HG02973 (cell line): ENCODE results near the gene ACSL6.
A peak's percentile ranks its signal among the peaks of the same experiment; 100 is the strongest.

Experiments used
- ATAC-seq: cut with Tn5 transposase; IDR thresholded peaks from one replicate; pipeline ENCODE4 v1.9.1; 2021; ENCODE audit warnings: moderate library complexity; ENCODE audit not compliant: unreplicated experiment

ACSL6 gene

DNA sequence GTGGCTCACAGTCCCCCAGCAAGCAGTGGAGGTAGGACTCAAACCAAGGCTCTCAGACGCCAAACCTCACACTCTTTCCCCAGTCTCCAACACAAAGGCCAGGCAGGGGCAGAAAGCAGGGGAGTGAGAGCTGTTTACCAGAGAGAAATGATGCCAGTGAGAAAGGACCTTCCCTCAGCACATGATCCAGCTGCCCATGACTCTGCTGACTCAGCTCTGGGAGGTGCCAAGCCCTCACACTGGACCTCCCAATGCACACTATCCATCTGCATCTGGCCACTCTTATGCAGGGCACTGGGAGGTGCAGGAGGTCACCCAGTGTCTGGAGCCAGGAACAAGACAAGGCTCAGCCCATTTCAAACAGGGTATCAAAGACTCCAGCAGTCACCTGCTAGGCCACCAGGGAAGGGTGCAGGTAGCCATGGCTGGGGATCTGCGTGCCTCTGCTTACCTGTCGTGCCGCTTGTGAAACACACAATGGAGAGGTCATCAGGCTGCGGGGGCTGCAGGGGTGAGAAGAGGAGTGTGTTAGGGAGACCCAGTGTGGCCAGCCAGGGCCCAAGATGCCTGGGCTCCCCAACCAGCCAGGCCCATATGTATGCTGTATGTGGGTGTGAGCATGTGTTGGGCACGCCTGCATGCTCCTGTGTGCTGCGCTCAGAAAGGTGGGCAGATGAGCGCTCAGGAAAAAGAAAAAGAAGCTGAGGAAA, 26.3 kb downstream of the ACSL6 start:
- no peak for ATAC-seq

DNA sequence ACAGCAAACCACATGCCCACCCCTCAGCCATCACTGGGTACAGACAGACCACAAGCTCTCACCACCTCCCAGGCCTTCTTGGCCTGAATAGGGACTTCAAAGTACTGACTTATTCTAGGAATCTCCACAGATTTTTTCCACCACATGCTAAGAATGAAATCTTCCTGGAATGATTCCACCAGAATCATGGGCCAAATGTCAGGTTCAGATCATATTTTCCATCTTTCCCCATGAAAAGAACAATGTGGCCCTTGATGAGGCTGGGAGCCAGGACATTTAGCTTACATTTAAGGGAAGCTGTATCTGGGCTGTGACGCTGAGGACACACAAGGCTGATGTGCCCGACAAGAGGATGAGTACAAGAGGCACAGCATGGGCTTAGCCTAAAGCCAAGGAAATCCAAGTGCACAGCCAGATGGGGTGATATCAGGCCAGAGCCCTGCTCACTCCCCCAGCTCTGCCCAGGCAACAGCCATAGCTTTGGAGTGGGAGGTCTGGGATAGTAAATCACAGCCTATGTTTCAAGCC, 28.1 kb downstream of the ACSL6 start:
- no peak for ATAC-seq

DNA sequence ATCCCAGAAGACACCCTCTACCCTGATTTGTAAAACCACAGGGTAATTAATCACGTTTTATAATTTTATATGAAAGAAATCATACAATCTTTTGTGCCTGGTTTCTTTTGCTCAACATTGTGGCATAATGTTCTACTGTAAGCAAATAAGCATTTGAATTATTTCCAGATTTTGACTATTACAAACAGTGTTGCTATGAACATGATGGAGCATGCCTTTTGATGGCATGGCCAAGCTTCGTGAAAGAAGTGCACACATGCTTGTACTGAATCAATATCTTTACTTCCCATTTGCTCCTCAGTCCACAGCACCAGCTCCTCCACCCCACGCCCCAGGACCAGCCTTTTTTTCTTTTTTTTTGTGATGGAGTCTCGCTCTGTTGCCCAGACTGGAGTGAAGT, 29.9 kb downstream of the ACSL6 start:
- ATAC-seq = no peak

DNA sequence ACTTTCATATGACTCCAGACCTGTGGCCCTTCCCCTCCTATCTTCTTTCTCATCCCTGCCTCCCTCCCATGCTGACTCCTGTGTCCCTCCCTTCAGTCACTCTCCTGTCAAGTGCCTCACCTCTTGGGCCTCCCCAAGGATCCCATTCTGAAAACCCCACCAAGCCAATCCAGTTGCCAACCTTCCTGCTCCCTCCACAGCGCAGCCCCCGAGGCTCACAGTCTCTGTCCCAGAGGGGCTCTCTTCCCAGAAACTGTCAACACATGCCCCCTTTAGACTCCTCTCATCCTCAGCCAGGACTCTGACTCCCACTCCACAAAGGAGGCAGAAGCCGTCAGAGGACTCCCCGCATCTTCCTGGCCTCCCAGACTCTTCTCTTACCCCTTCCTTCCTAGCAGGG, 30.8 kb downstream of the ACSL6 start:
- ATAC-seq = no peak

DNA sequence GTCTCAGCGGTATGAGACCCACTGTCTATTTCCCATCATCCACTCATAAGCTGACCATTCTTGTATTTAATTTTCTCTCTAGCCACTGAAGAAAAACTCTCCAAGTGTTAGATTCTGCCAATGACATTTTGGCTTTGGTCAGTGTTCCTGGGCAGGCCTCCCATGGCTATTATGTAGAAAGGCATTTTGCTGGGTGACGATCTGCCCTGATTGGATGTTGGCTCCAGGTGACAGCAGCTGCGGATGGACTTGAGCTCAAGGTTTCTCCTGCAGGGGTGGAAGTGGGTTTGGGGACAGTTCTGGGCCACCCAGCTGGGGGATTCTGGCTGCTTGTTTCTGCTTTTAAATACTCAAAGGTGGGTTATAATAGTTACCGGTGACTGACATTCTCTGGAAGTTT, 31.6 kb downstream of the ACSL6 start:
- ATAC-seq = no peak

DNA sequence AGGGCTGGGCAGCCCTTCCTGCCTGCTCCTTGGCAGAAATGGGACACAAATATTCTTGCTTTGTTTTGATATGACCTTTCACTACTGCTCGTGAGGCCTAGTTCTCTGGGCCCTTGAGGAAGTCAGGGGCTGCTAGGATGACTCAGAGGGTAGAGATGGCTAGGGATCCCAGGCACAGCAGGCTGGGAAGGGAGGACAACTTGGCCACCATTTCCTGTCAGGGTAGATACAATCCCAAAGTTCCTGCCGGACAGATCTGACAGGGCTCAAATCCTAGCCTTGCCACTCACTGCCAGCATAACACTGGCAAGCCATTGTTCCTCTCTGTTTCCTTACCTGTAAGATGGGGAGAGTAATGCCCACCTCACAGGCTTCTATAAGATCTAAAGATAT, 34.2 kb downstream of the ACSL6 start:
- no peak for ATAC-seq

DNA sequence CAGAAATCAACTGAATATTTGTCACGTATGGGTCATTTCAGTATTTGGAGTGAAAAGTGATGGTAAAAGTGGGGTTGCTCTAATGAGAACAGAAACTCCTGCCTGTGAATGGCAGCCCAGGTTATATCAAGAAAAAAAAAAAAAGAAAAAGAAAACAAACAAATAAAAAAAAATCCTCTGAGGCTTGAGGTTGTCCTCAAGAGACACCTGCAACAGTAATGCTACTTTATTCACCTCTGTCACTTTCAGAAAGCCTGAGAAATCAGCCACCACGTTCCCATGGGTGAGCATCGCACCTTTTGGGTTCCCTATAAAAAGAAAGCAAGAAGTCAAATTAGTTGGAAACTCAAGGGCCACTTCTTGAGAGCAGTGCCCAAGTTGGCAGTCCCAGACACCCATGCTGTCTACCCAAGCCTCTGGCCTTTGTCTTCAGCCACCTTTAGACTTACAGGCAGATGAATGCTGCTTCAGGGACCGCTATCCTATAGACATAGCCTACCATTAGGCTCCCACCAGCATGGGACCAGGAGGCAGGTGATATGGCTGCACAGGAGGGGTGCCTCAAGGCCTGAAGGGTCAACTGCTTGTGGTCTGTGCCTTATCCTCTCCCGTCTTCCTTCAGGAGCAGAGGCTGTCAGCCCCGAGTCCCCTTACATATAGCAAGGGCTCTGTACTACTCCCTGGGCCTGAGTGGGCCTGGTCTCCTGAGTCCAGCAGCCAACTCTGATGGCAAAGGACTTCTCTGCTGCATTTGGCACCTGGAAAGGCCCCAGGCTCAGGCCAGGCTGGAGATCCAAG, 34.8 kb downstream of the ACSL6 start:
- ATAC-seq = no peak

DNA sequence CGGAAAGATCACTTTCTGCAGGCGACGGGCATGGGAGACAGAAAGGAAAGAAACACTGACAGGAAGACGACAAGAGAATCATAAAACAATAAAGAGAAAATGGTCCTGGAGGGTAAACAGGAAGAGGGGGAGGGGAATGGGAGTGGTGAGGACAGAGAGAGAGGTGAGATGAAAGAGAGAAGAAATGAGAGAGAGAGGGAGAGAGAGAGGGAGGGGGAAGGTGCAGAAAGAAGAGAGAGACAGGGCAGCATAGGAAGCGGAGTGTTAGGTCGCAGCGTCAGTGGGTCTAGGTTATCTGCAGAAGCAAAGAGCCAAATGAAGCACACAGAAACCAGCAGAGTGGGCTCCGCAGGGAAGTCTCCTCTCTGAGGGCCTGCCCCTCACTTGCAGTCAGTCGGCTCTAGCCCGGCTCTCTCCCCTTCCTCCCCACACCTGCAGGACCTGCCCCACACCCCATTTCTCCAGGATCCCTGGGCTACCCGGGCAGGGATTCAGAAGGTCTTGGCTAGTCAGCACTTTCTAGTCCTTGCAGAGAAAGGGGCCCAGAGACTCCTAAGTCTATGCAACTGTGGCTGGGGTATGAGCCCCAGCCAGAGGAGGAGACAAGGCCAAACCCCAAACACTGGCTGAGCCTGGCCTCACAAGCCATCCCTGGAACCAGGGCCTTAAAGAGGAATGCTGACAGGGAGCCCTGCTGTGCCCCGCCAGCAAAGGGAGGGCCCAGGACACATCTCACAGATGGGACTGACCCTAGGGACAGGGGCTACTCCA, 36.3 kb downstream of the ACSL6 start:
- ATAC-seq = no peak

DNA sequence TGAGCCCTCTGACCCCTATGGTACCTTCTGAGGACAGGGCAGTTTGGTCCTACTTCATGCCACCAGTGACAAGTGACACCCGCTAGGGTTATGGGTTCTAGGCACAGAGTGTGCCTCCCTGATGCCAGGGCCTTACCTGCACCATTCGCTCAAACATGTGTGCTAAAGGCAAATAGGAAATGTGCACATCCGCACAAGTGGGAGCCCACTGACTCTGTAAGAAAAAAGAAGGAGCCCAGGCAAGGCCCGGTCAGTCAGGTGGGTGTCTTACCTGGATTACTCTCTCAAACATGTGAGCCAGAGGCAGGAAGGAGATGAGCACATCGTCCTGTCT, 36.9 kb downstream of the ACSL6 start:
- no peak for ATAC-seq

DNA sequence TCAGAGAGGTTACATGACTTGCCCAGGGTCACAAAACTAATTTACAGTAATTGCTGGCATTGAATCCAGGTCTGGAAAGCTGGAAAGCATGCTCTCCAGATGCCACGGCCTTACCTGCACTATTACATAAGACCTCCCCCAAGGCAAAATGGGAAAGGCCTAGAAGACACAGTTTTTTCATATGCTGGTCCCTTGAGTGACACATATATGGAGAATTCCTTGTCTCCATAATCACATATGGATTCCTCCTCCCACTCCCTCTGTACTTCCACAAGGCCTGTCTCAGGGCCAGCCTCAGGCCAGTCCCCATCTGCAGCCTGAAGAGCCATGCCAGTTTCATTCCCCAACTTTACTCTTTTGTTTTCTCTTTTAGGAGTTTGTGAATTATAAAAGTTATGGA, 37.4 kb downstream of the ACSL6 start:
- no peak for ATAC-seq

DNA sequence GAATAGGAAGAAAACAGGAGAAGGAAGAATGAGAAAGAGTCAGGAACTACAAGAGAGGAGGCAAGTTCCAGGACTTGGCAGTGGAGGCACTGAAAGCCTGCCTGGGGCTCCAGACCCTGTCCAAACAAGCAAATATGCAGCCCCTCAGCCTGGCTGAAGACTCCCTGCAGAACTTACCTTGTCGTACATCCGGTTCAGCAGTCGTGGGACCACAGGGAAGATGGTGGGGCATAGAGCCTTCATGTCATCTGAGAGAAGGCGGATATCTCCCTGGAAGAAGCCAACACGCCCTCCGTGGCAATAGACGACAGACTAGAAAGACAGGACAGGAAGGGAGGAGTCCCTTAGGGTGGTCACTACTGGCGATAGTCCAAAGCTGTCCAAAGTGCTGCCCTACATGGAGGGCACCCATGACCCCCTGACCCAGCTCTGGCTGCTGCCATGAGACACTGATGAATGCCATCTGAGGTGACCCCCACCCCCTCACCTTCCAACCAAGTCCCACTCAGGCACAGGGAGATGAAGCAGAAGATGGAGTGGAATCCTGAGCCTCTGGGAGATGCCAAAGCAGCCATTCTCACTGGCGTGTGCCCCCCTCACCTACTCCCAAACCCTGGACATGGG, 38.3 kb downstream of the ACSL6 start:
- no peak for ATAC-seq

DNA sequence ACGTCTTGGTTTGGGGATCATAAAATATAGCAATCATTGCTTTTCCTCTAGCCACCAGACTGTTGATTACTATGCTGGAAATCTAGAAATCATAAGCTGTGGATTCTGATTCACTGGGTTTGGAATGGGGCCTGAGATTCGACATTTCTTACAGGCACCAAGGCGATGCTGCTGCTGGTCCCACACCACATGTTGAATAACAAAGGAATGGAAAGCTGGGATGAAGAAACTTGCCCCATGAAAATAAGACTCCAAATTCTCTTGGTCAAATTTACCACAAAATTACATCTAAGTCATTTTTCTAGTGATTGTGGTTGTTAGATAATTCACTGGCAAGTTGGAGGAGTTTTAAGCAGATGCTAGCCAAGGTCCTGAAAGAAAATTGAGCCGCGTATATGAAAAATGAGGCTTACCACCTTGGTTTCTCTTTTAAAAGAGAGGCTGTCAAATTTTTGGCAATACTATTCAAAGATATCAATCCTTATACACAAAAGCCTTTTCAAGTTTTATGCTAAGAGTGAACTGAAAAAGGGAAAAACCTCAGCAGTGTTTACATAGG, 43.0 kb downstream of the ACSL6 start:
- ATAC-seq = no peak

DNA sequence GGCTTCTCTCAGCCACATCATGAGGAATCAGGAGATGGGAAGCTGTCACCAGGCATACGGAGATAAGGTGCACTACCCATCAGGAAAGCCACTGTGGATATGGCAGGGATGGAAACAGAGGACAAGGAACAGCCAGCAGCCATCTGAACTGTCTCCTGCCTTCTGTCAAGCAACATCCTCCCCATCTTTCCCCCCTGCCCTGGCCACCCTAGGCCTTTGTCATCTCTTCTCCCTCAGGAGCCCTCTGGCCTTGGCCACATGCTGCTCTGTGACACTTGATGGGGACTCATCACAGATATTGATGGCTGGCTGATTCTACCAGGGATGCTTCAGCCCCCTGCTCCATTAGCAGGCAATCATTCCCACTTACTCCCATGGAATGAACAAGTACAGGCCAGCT, 44.9 kb downstream of the ACSL6 start:
- ATAC-seq = no peak

DNA sequence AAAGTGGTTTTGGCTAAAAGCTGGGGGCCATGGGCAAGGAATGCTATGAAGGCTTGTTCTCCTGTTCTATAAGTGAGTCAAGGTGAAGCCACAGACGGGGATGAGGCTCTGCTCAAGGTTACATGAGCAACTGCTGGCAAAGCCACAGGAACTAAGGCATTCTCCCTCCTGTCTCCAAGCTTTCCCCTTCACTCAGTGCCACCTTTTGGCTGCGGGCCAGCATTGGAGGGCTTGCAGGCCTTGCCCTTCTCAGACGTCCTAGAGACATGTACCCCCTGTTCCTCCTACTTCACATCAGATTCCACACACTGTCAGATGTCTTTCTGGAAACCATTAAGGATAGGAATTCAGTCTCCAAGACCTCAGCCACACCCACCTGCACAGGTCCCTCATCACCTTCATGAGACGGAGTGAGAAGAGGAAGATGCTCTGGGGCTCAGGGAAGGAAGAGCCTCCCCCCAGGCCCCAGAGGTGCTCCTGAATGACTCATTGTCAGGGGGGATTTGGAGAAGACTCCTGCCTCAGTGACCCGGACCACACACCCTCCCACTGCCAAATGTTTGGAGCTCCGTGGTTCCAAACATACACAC, 45.5 kb downstream of the ACSL6 start:
- ATAC-seq = no peak

DNA sequence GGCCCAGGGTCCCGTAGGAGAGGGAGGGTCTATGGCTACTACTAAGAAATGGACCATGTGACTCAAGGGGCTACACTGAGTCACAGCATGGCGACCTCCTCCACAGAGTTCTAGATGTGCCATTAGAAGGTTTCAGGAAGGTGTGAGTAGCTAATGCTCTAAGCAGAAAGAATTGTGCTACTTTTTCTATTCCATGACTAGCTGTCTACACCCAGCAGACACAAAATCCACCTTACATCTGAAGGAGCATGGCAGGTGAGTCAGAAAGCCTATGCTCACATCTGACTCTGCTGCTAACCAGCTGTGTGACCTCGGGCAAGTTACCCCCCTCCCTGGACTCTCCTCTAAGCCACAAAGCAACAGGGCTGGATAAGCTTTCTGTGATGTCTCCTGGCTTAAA, 51.6 kb downstream of the ACSL6 start:
- ATAC-seq = no peak

DNA sequence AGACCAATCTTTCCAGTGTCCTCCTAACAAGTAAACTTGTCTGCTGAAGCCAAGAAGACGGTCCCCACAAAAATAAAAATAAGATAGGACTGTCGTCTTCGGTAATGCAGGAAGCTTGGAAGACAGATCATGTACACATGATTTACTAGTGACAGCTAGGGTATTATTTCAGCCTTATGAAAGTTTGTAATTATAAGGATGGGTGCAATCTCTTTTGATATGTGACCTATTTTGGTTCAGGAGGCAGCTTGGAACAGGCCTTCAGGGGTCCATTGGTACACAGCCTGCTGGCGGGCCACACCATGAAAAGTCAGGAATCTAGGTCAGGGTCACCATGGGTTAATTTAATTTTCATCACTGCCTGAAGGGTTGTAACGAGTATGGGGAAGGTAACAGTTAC, 52.3 kb downstream of the ACSL6 start:
- no peak for ATAC-seq

DNA sequence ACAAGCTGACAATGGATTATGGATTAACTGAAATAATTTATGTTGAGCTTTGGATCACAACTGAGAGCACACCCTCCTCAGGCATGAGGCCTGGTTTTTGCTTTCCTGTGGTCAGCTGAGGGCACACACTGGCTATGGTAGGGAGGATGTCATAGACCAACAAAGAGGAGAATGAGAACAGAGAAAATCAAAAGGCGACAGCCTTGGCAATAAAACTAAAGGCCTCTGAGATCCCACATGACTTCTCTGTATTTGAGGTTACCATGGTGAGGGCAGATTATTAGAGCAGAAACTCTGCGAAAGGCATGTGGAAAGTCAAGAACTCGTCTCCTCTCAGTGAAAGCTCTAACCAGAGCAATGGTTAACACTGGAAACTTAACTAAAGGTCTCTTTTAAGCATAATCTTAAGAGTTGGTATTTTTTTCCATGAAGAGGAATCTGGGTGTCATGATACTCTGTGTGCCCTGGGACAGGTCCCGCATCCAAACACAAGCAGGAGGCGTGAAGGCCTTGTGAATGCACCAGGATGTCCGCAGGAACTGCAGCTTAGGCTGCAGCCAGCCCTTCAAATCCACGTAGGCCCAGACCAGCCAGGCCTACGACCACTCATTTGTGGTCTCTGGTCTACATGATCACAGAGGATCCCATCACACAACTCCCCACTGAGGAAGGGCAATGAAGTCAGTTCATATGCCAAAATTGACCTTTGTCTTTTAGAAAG, 53.6 kb downstream of the ACSL6 start:
- no peak for ATAC-seq

DNA sequence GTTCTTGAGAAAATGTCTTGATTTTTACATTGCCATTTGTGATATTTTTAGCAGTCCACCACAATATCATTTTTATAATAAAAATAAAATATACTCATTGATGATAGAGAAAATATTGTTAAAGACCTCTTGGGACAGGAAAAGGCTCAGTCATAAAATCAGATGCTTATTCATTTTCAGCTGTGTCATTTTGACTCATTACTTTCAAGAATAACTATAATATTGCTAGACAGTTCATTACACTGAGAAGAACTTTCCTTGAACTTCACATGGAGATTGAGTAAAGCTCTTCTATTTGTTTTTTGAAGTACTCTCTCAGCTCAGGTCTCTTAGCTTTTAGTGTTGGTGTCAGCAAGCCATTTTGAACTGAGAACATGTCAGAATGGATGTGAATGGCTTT, 57.5 kb downstream of the ACSL6 start:
- ATAC-seq = peak; percentile 58

DNA sequence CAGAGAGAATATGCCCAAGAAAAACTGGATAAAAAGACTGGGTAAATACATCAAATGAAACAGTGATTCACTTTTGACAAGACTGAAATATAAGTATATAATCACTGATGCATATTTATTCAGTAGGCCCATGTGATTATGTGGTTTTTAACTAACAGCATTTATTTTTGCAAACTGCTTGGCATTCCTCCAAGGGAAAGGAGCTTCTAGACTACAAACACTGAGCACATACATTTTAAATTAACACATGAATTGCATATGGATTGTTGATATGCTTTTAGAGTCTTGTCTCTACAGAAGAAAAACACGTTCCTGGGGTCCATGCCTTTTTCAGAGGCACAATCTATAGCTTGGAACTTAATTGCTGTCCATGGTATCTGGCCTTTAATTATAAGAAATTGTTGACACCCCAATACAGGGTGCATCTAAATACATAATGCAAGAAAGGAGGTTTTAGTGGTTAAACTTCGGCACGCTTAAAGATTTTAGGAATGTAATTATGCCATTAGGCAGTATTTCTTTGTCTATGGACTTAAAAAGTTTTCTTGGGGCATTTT, 59.1 kb downstream of the ACSL6 start:
- no peak for ATAC-seq

DNA sequence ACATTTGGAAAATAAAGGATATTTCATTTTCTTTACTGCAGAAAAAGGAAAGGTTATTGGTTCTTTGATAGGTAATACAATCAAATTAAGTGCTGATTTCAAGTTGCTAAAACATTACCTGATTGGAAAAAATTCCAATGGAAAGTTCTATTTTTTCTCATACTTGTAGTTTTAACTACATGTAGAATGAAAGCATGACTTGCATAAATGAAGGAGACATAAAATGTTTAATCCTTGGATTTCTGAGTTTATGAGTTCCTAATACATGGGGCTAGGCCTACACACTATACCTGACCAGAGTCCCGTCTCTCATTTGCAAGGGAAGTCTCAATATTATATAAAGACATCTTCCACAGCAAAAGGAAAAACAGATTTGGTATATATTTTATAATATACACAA, 60.8 kb downstream of the ACSL6 start:
- ATAC-seq = no peak
